ENCODE results near the gene P2RX2. TPM values are rescaled to one million over a fixed set of nuclear protein-coding genes. Genes with fewer than 3 reads are reported as not detected.

The P2RX2 gene
- total and polyA plus RNA-seq, 2 of the 4 experiments (the other 2 are of a cell fraction), result not detected

DNA sequence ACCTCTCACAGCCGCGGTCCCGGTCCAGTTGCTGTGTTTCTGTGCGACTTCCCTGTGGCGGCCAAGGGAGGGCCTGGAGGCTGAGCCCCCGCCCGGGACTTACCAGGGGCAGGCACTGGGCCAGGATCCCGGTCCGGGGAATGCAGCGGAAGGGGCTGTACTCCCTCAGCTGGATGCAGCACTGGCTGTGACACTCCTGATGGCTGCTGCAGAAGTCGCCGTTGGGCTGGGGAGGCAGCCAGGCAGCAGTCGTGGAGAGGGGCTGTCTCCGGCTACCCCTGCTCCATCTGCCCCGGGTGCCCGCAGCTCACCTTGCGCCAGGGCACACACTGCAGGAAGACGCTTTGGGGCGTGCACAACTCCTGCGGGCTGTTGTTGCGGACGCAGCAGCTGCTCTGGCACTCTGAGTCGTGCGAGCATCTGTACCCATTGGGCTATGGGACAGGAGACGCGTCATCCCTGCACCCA, 14.4 kb upstream of the P2RX2 start:
- in situ Hi-C loops (cut with MboI; ENCODE audit: low sequenced_read_pairs), result no loop called here

More for the DNA sequence above, 14.4 kb upstream of the P2RX2 start:
- TF ChIP-seq POLR2A (IDR thresholded peaks at IDR 0.05; ENCODE audit: low read depth, low read length), result no peak
- TF ChIP-seq CHD1 (IDR thresholded peaks at IDR 0.05; ENCODE audit: low read depth, low read length), result no peak
- no peak for TF ChIP-seq SMC3 (IDR thresholded peaks at IDR 0.05; ENCODE audit: low read depth, low read length)
- TF ChIP-seq, protein P1, sequence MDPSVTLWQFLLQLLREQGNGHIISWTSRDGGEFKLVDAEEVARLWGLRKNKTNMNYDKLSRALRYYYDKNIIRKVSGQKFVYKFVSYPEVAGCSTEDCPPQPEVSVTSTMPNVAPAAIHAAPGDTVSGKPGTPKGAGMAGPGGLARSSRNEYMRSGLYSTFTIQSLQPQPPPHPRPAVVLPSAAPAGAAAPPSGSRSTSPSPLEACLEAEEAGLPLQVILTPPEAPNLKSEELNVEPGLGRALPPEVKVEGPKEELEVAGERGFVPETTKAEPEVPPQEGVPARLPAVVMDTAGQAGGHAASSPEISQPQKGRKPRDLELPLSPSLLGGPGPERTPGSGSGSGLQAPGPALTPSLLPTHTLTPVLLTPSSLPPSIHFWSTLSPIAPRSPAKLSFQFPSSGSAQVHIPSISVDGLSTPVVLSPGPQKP (IDR thresholded peaks at IDR 0.05; ENCODE audit: borderline replicate concordance, low read depth, low read length), result no peak
- TF ChIP-seq MAZ (IDR thresholded peaks at IDR 0.05; ENCODE audit: borderline replicate concordance, low read depth, low read length), result no peak
- no peak for TF ChIP-seq RAD21 (IDR thresholded peaks at IDR 0.05; ENCODE audit: low read length)
- TF ChIP-seq, protein P2, sequence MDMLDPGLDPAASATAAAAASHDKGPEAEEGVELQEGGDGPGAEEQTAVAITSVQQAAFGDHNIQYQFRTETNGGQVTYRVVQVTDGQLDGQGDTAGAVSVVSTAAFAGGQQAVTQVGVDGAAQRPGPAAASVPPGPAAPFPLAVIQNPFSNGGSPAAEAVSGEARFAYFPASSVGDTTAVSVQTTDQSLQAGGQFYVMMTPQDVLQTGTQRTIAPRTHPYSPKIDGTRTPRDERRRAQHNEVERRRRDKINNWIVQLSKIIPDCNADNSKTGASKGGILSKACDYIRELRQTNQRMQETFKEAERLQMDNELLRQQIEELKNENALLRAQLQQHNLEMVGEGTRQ (IDR thresholded peaks at IDR 0.05; ENCODE audit: low read depth, low read length), result no peak
- TF ChIP-seq BHLHE40 (IDR thresholded peaks at IDR 0.05; ENCODE audit: low read depth, low read length), result no peak
- TF ChIP-seq MAFK (IDR thresholded peaks at IDR 0.05; ENCODE audit: low read depth, low read length), result no peak
- no peak for TF ChIP-seq MXI1 (IDR thresholded peaks at IDR 0.05; ENCODE audit: borderline replicate concordance, low read depth, low read length)
- TF ChIP-seq RCOR1 (IDR thresholded peaks at IDR 0.05; ENCODE audit: insufficient replicate concordance, low read length), result no peak
- TF ChIP-seq, protein P3, sequence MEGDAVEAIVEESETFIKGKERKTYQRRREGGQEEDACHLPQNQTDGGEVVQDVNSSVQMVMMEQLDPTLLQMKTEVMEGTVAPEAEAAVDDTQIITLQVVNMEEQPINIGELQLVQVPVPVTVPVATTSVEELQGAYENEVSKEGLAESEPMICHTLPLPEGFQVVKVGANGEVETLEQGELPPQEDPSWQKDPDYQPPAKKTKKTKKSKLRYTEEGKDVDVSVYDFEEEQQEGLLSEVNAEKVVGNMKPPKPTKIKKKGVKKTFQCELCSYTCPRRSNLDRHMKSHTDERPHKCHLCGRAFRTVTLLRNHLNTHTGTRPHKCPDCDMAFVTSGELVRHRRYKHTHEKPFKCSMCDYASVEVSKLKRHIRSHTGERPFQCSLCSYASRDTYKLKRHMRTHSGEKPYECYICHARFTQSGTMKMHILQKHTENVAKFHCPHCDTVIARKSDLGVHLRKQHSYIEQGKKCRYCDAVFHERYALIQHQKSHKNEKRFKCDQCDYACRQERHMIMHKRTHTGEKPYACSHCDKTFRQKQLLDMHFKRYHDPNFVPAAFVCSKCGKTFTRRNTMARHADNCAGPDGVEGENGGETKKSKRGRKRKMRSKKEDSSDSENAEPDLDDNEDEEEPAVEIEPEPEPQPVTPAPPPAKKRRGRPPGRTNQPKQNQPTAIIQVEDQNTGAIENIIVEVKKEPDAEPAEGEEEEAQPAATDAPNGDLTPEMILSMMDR (conservative IDR thresholded peaks at IDR 0.05; ENCODE audit: low read depth, low read length), result no peak
- TF ChIP-seq NFE2L2 (IDR thresholded peaks at IDR 0.05; ENCODE audit: low read depth, low read length), result no peak
- Histone ChIP-seq H3K4ac (ENCODE audit: low read depth, low read length) (no peak overlapping the region), H3K4me3 (ENCODE audit: insufficient read depth, low read depth, low read length) (no peak overlapping the region), H3K79me1 (ENCODE audit: low read depth in 1 of 2, low read length in 2 of 2) (no peaks in the 10 kb centered on the region), H3K56ac (ENCODE audit: extremely low read depth, insufficient read depth, low read length) (no peak overlapping the region), H3K9me1 (ENCODE audit: insufficient read depth, low read length) (no peaks in the 10 kb centered on the region), H3K4me1 (ENCODE audit: control insufficient read depth, insufficient read depth, low read length) (peaks cover 6% of the 10 kb centered on the region; the same call in 1 of the 2 replicates), H3K18ac (ENCODE audit: low read depth, low read length) (no peak overlapping the region), H2AFZ (replicated peaks; ENCODE audit: low read length, poor library complexity) (no peak overlapping the region), H3K36me3 (ENCODE audit: control insufficient read depth, insufficient read depth, low read length) (no peaks in the 10 kb centered on the region), H4K5ac (ENCODE audit: low read depth, low read length) (no peak overlapping the region), H3K27me3 (ENCODE audit: control insufficient read depth, insufficient read depth, low read length) (peaks cover 30% of the 10 kb centered on the region), H3K23ac (ENCODE audit: low read depth, low read length) (no peak overlapping the region), H2BK5ac (ENCODE audit: low read depth, low read length, poor library complexity, severe bottlenecking) (no peak overlapping the region), H2BK15ac (ENCODE audit: low read depth, low read length) (no peak overlapping the region), H2BK120ac (ENCODE audit: low read depth, low read length) (no peak overlapping the region), H4K8ac (ENCODE audit: low read depth in 2 of 2, low read length in 2 of 2) (no peak overlapping the region), H3K14ac (replicated peaks; ENCODE audit: low read depth, low read length) (no peak overlapping the region), H4K20me1 (ENCODE audit: insufficient read depth, low read length) (no peaks in the 10 kb centered on the region), H3K4me2 (ENCODE audit: low read depth, low read length) (no peak overlapping the region), H2AK9ac (replicated peaks; ENCODE audit: low read depth, low read length, poor library complexity) (no peak overlapping the region), H3K9ac (ENCODE audit: low read depth, low read length) (no peak overlapping the region), H3K27ac (ENCODE audit: insufficient read depth, low read length) (no peak overlapping the region), H4K91ac (ENCODE audit: insufficient read depth, low read depth, low read length) (no peak overlapping the region), H2AK5ac (ENCODE audit: low read depth, low read length) (no peak overlapping the region), H2BK20ac (ENCODE audit: low read depth, low read length) (no peak overlapping the region), H3K9me3 (ENCODE audit: control insufficient read depth, insufficient read depth, low read length) (no peaks in the 10 kb centered on the region)
- 29% methylated on average over 10 of the region's 26 CpGs; no CpG with 5 or more reads in 1 of the 2 experiments for WGBS, 2 experiments (ENCODE audit: extremely low coverage in 2 of 2, insufficient read length in 1 of 2)
- dilution Hi-C loops (cut with HindIII; ENCODE audit: low sequenced_read_pairs, unreplicated experiment), result no loop called here
- CTCF ChIA-PET, result interaction anchor here (0.9 kb wide), 1 partner anchor 11 kb away, joined by 3 read pairs; no protein-coding TSS in a partner anchor
- POLR2A ChIA-PET (ENCODE audit: unreplicated experiment), result no interaction called here
- ATAC-seq (ENCODE audit: low read depth), result no peak
- no TSS peak for BruUV-seq (replicated peaks)
- DNase-seq, result no peak
- intact Hi-C loops (cut with micrococcal nuclease), result no loop called here

Measured in IMR-90 (cell line).